Daoy (cell line): ENCODE results near the gene RFT1. TPM values are rescaled to one million over a fixed set of nuclear protein-coding genes. Genes with fewer than 3 reads are reported as not detected.
A peak's percentile ranks its signal among the peaks of the same experiment; 100 is the strongest.
"Not testable (repeated sequence)": the region's sequence is repeated elsewhere in the genome, so short reads cannot be mapped to it uniquely, and the experiment has no call there.

Experiments
- DNase-seq: peaks from one replicate; pipeline ENCODE4 v3.0.0-alpha.2; 2015; ENCODE audit warnings: low read depth
- total RNA-seq: library from RNA; depleted of rRNA; stranded (reverse); fragments of >200 nt; shearing (Covaris generic); gene quantifications from 2 replicates; pipeline ENCODE4 v1.2.3, GENCODE V29; 2014

The RFT1 gene
- total RNA-seq, 1 experiment from 2014 or later: 12.3 TPM

GRCh38 chr3:53071882-53072431, 58.3 kb downstream of the RFT1 start:
- no peak for DNase-seq

GRCh38 chr3:53069422-53070068, 60.7 kb downstream of the RFT1 start:
- no peak for DNase-seq

- DNase-seq: no peak
Observed at GRCh38 chr3:53068176-53068575, 62.1 kb downstream of the RFT1 start.

- DNase-seq: no peak
Observed at GRCh38 chr3:53067567-53067966, 62.7 kb downstream of the RFT1 start.

GRCh38 chr3:53065841-53066480, 64.3 kb downstream of the RFT1 start:
- no peak for DNase-seq

- DNase-seq: no peak
Observed at GRCh38 chr3:53062905-53063304, 67.3 kb downstream of the RFT1 start.

- DNase-seq: no peak
Observed at GRCh38 chr3:53056442-53056841, 73.8 kb downstream of the RFT1 start.

GRCh38 chr3:53054233-53054632, 76.0 kb downstream of the RFT1 start:
- DNase-seq: not testable (repeated sequence)

GRCh38 chr3:53051929-53052328, 78.3 kb downstream of the RFT1 start:
- no peak for DNase-seq

- DNase-seq: no peak
Observed at GRCh38 chr3:53049987-53050386, 80.2 kb downstream of the RFT1 start.

- DNase-seq: peak; percentile 64
Observed at GRCh38 chr3:53046171-53047170, 83.8 kb downstream of the RFT1 start.

- DNase-seq: peak; percentile 78
Observed at GRCh38 chr3:53045518-53046170, 84.6 kb downstream of the RFT1 start, which contains the start of gene SFMBT1. SFMBT1 (minus strand) TSS chr3:53046073; CDS start chr3:52969128, 76,945 bp downstream.

GRCh38 chr3:53044711-53045517, 85.3 kb downstream of the RFT1 start:
- DNase-seq: peak; percentile 41

- no peak for DNase-seq
Observed at GRCh38 chr3:53044371-53044710, 85.9 kb downstream of the RFT1 start.

GRCh38 chr3:53043738-53044137, 86.5 kb downstream of the RFT1 start:
- DNase-seq: no peak

GRCh38 chr3:53042651-53043050, 87.6 kb downstream of the RFT1 start:
- no peak for DNase-seq

- DNase-seq: peak; percentile 29
Observed at GRCh38 chr3:53040351-53040820, 89.8 kb downstream of the RFT1 start.

GRCh38 chr3:53039376-53039752, 90.9 kb downstream of the RFT1 start:
- no peak for DNase-seq

GRCh38 chr3:53038679-53039375, 91.4 kb downstream of the RFT1 start:
- no peak for DNase-seq
